ENCODE measurements around the gene C11orf52. TPM values are rescaled to one million over a fixed set of nuclear protein-coding genes. Genes with fewer than 3 reads are reported as not detected.

Gene C11orf52
- polyA plus RNA-seq, 3 donors: not detected

DNA sequence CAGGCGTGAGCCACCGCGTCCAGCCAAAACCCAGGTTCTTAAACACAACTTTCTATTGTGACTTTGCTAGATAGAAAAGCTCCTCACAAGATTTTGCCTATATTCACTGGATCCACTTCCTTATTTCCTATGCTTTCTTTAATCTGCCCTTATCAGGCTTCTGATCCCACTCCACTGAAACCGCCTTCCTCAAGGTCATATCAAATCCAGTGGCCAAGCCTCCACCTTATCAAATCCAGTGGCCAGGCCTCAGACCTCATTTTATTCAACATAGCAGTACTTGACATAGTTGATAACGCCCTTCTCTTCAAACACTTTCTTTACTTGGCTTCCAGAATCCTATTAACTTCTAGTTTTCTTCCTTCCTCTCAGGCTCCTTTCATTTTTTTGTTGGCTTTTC is 48.0 kb downstream of the C11orf52 start:
- no peaks in the 10 kb centered on the region for H3K79me2 ChIP-seq (ENCODE audit: insufficient read depth, low read length)
- H2AFZ ChIP-seq (ENCODE audit: insufficient read depth, low read depth, low read length, poor library complexity, severe bottlenecking): no peak overlapping the region
- TF ChIP-seq, protein P1, sequence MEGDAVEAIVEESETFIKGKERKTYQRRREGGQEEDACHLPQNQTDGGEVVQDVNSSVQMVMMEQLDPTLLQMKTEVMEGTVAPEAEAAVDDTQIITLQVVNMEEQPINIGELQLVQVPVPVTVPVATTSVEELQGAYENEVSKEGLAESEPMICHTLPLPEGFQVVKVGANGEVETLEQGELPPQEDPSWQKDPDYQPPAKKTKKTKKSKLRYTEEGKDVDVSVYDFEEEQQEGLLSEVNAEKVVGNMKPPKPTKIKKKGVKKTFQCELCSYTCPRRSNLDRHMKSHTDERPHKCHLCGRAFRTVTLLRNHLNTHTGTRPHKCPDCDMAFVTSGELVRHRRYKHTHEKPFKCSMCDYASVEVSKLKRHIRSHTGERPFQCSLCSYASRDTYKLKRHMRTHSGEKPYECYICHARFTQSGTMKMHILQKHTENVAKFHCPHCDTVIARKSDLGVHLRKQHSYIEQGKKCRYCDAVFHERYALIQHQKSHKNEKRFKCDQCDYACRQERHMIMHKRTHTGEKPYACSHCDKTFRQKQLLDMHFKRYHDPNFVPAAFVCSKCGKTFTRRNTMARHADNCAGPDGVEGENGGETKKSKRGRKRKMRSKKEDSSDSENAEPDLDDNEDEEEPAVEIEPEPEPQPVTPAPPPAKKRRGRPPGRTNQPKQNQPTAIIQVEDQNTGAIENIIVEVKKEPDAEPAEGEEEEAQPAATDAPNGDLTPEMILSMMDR (IDR thresholded peaks at IDR 0.05): no peak
- no peaks in the 10 kb centered on the region for H3K27me3 ChIP-seq (ENCODE audit: control insufficient read depth in 2 of 2, insufficient read depth in 2 of 2, low read length in 2 of 2)
- H3K4me2 ChIP-seq (replicated peaks; ENCODE audit: extremely low read depth, low read length, poor library complexity, severe bottlenecking): no peak overlapping the region
- no peak for DNase-seq
- Mint-ChIP-seq H3K36me3 (no peaks in the 10 kb centered on the region), H3K9me3 (no peaks in the 10 kb centered on the region), H3K27ac (no peak overlapping the region), H3K27me3 (ENCODE audit: low read depth in 3 of 3) (peaks cover 0 to 3% (median 0%) of the 10 kb centered on the region in 3 donors), H3K4me3 (no peak overlapping the region), H3K4me1 (no peaks in the 10 kb centered on the region)
- no peaks in the 10 kb centered on the region for H4K20me1 ChIP-seq (ENCODE audit: insufficient read depth, low read length)
- 88% methylated on average over 5 of the region's 5 CpGs for WGBS (ENCODE audit: insufficient coverage)
- no peak overlapping the region for H3K27ac ChIP-seq (ENCODE audit: low read depth in 1 of 2, low read length in 2 of 2)
- no peaks in the 10 kb centered on the region for H3K36me3 ChIP-seq (replicated peaks in 1 of 2; ENCODE audit: control insufficient read depth in 1 of 2, insufficient read depth in 2 of 2, low read length in 2 of 2)
- H3K4me3 ChIP-seq (replicated peaks in 1 of 3; ENCODE audit: low read depth in 2 of 3, low read length in 3 of 3): no peak overlapping the region
- intact Hi-C loops (cut with micrococcal nuclease): no loop called here
- H3K9me3 ChIP-seq (replicated peaks in 1 of 2; ENCODE audit: control insufficient read depth in 1 of 2, insufficient read depth in 1 of 2, low read length in 2 of 2): no peaks in the 10 kb centered on the region
- H3K9ac ChIP-seq (ENCODE audit: insufficient read depth, low read length, poor library complexity, severe bottlenecking): no peak overlapping the region
- no peaks in the 10 kb centered on the region for H3K4me1 ChIP-seq (ENCODE audit: control insufficient read depth in 1 of 2, insufficient read depth in 2 of 2, low read length in 2 of 2)

DNA sequence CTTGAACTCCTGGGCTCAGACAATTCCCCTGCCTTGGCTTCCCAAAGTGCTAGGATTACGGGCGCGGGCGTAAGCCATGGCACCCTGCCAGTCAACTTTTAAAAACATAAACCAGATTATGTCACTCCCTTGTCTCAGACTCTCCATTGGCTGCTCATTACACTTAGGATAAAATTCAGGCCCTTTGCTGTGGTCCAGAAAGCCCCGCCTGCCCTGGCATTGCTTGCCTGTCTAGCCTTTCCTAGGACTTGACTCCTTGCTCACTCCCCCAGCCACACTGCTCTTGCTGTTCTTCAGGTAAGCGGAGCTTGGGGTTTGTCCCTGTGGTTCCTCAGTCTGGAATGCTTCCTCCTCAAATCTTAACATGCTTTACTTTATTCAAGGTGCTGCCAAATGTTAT is 48.9 kb downstream of the C11orf52 start:
- peaks cover 0 to 5% (median 0%) of the 10 kb centered on the region in 3 donors for H3K27me3 Mint-ChIP-seq (ENCODE audit: low read depth in 3 of 3)
- no peaks in the 10 kb centered on the region for H3K4me1 ChIP-seq (ENCODE audit: control insufficient read depth in 1 of 2, insufficient read depth in 2 of 2, low read length in 2 of 2)
- no peaks in the 10 kb centered on the region for H3K79me2 ChIP-seq (ENCODE audit: insufficient read depth, low read length)
- no peak overlapping the region for H3K27ac Mint-ChIP-seq
- no peaks in the 10 kb centered on the region for H3K9me3 ChIP-seq (replicated peaks in 1 of 2; ENCODE audit: control insufficient read depth in 1 of 2, insufficient read depth in 1 of 2, low read length in 2 of 2)
- H3K27me3 ChIP-seq (ENCODE audit: control insufficient read depth in 2 of 2, insufficient read depth in 2 of 2, low read length in 2 of 2): no peaks in the 10 kb centered on the region
- no peak overlapping the region for H3K27ac ChIP-seq (ENCODE audit: low read depth in 1 of 2, low read length in 2 of 2)
- no peak overlapping the region for H3K4me2 ChIP-seq (replicated peaks; ENCODE audit: extremely low read depth, low read length, poor library complexity, severe bottlenecking)
- TF ChIP-seq, protein P1 (IDR thresholded peaks at IDR 0.05): no peak
- WGBS (ENCODE audit: insufficient coverage): 96% methylated on average over 6 of the region's 6 CpGs
- no peak overlapping the region for H3K4me3 Mint-ChIP-seq
- H3K9ac ChIP-seq (ENCODE audit: insufficient read depth, low read length, poor library complexity, severe bottlenecking): no peak overlapping the region
- no peak for DNase-seq
- no peaks in the 10 kb centered on the region for H3K9me3 Mint-ChIP-seq
- H4K20me1 ChIP-seq (ENCODE audit: insufficient read depth, low read length): no peaks in the 10 kb centered on the region
- intact Hi-C loops (cut with micrococcal nuclease): no loop called here
- no peaks in the 10 kb centered on the region for H3K36me3 Mint-ChIP-seq
- no peak overlapping the region for H3K4me3 ChIP-seq (replicated peaks in 1 of 3; ENCODE audit: low read depth in 2 of 3, low read length in 3 of 3)
- H2AFZ ChIP-seq (ENCODE audit: insufficient read depth, low read depth, low read length, poor library complexity, severe bottlenecking): no peak overlapping the region
- no peaks in the 10 kb centered on the region for H3K4me1 Mint-ChIP-seq
- H3K36me3 ChIP-seq (replicated peaks in 1 of 2; ENCODE audit: control insufficient read depth in 1 of 2, insufficient read depth in 2 of 2, low read length in 2 of 2): no peaks in the 10 kb centered on the region
